Retinal pigment epithelial cell (primary cell): ENCODE data around the gene SLC2A13.

Experiments used
- DNase-seq: peaks from one replicate; pipeline ENCODE4 v3.0.0-alpha.2; 2010; ENCODE audit warnings: low read depth
- H3K4me3 ChIP-seq: 2 replicates; pipeline ENCODE4 v1.5.1; 2011; ENCODE audit warnings: mild to moderate bottlenecking, low read length, control low read depth, moderate library complexity
- CTCF ChIP-seq: conservative IDR thresholded peaks from 2 replicates; pipeline ENCODE4 v1.5.1; 2011; ENCODE audit warnings: low read depth, low read length, control low read depth, inconsistent platforms

Gene SLC2A13

DNA sequence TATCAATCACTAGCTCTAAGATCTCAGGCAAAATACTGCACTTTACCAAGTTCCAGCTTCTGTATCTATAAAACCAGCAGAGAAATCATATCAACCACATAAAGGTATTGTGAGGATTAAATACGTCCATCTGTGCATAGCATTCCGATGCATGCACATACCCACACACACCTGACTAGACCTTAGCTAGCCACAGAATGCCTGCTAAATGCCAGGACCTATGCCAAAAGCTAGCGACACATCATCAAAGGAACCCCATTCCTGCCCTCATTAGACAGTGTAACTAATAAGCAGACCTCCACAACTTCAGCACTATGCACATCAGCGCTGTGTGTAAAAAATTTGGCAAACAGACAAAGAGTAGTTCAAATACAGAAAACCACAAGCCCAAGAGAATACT lies 185.2 kb downstream of the SLC2A13 start:
- no peak for DNase-seq
- TF ChIP-seq CTCF: no peak
- H3K4me3 ChIP-seq: no peak overlapping the region

DNA sequence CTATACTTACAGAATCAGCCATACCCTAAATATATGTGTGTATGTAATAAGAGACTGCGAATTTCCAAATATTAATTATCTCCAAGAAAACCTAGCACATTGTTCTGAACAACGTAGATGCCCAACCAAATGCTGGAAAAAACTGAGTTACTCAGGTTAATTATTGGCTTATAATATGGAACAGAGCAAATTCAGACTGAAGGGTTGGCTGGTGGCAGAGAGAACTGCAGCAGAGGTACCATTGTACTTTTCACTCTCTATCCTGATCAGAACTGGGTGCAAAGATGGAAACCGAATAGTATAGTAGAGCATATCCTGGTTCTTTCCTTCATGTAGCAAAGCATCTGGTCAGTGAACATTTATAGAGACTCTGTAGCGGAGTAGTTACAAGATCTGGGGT lies 185.7 kb downstream of the SLC2A13 start:
- H3K4me3 ChIP-seq: no peak overlapping the region
- no peak for TF ChIP-seq CTCF
- no peak for DNase-seq

- TF ChIP-seq CTCF: no peak
- no peak for DNase-seq
- H3K4me3 ChIP-seq: no peak overlapping the region
Measured at GRCh38 chr12:39919790-39920189, 186.1 kb downstream of the SLC2A13 start.

- no peak for TF ChIP-seq CTCF
Measured at GRCh38 chr12:39915249-39915648, 190.6 kb downstream of the SLC2A13 start.

GRCh38 chr12:39912211-39912980 lies 193.5 kb downstream of the SLC2A13 start:
- no peak for DNase-seq
- no peak overlapping the region for H3K4me3 ChIP-seq
- TF ChIP-seq CTCF: no peak

More at GRCh38 chr12:39915249-39915648, 190.6 kb downstream of the SLC2A13 start:
- H3K4me3 ChIP-seq: no peak overlapping the region
- DNase-seq: no peak

GRCh38 chr12:39906237-39906636 lies 199.6 kb downstream of the SLC2A13 start:
- no peak for TF ChIP-seq CTCF
- H3K4me3 ChIP-seq: no peak overlapping the region
- DNase-seq: no peak

GRCh38 chr12:39905152-39905551 lies 200.7 kb downstream of the SLC2A13 start:
- H3K4me3 ChIP-seq: no peak overlapping the region
- DNase-seq: no peak
- no peak for TF ChIP-seq CTCF
